ENCODE data around the gene STIP1. TPM values are rescaled to one million over a fixed set of nuclear protein-coding genes. Genes with fewer than 3 reads are reported as not detected.
A peak's percentile ranks its signal among the peaks of the same experiment; 100 is the strongest.
"Not testable (repeated sequence)": the region's sequence is repeated elsewhere in the genome, so short reads cannot be mapped to it uniquely, and the experiment has no call there.

Gene STIP1
- total RNA-seq, 4 donors from 2014 or later: 141 to 193 (median 168) TPM

GRCh38 chr11:64245401-64245796, 59.4 kb downstream of the STIP1 start:
- Histone ChIP-seq H3K36me3 (peaks cover 0 to 9% of the 10 kb centered on the region in 2 donors), H3K27me3 (no peaks in the 10 kb centered on the region), H3K4me3 (peak overlapping the region; percentile 80 to 95 (median 94)), H3K9me3 (no peaks in the 10 kb centered on the region), H3K27ac (peak overlapping the region; percentile 92 to 100 (median 96)), H3K4me1 (peaks cover 32 to 41% of the 10 kb centered on the region in 2 donors)
- ATAC-seq: peak; percentile 6 to 12
- DNase-seq: peak; percentile 64 to 84
- intact Hi-C loops (cut with DNase I; ENCODE audit: low total_unique reads) (loop anchor here (1.0 to 10.0 kb wide), 2 partner anchors 19 to 629 kb away; partner anchors contain the start of genes EHD1, NUDT22 and TRPT1), in situ Hi-C loops (cut with MboI; ENCODE audit: low sequenced_read_pairs in 4 of 4) (no loop called here)
- no peak for TF ChIP-seq CTCF (IDR thresholded peaks at IDR 0.05 in 4 of 5, conservative IDR thresholded peaks at IDR 0.05 in 1 of 5)
- TF ChIP-seq POLR2A (IDR thresholded peaks at IDR 0.05): no peak

GRCh38 chr11:64245797-64246620, 60.0 kb downstream of the STIP1 start:
- Histone ChIP-seq H3K4me1 (peaks cover 37 to 45% of the 10 kb centered on the region in 2 donors), H3K36me3 (peaks cover 0 to 9% of the 10 kb centered on the region in 2 donors), H3K27me3 (no peaks in the 10 kb centered on the region), H3K27ac (peak overlapping the region; percentile 92 to 100 (median 96)), H3K9me3 (no peaks in the 10 kb centered on the region), H3K4me3 (peak overlapping the region; percentile 80 to 95 (median 94))
- ATAC-seq: peak; percentile 18 to 31
- DNase-seq: peak; percentile 82 to 92
- intact Hi-C loops (cut with DNase I; ENCODE audit: low total_unique reads): loop anchor here (1.0 to 10.0 kb wide), 2 partner anchors 20 to 629 kb away; partner anchors contain the start of genes EHD1, NUDT22 and TRPT1
- in situ Hi-C loops (cut with MboI; ENCODE audit: low sequenced_read_pairs in 4 of 4): no loop called here
- TF ChIP-seq CTCF (IDR thresholded peaks at IDR 0.05 in 4 of 5, conservative IDR thresholded peaks at IDR 0.05 in 1 of 5): no peak
- peak; percentile 47 to 79 for TF ChIP-seq POLR2A (IDR thresholded peaks at IDR 0.05)

- TF ChIP-seq POLR2A (IDR thresholded peaks at IDR 0.05): peak; percentile 3 to 67
- in situ Hi-C loops (cut with MboI; ENCODE audit: low sequenced_read_pairs in 4 of 4); DNase-seq; H3K27me3 ChIP-seq; H3K9me3 ChIP-seq; H3K36me3 ChIP-seq: not testable (repeated sequence)
- H3K4me3 ChIP-seq: peak overlapping the region; percentile 80 to 98 (median 94)
- peak; percentile 13 to 27 for ATAC-seq
- H3K27ac ChIP-seq: peak overlapping the region; percentile 92 to 100 (median 96)
- H3K4me1 ChIP-seq: peaks cover 37 to 46% of the 10 kb centered on the region in 2 donors
- intact Hi-C loops (cut with DNase I; ENCODE audit: low total_unique reads): loop anchor here (10.0 kb wide), 1 partner anchor 628 kb away; the partner anchor contains the start of gene EHD1
Measured at GRCh38 chr11:64246621-64246870, 60.6 kb downstream of the STIP1 start.

- intact Hi-C loops (cut with DNase I; ENCODE audit: low total_unique reads): loop anchor here (1.0 to 10.0 kb wide), 2 partner anchors 23 to 628 kb away; partner anchors contain the start of gene EHD1
Measured at GRCh38 chr11:64246871-64247728, 61.1 kb downstream of the STIP1 start, which contains the start of gene PPP1R14B. Gene PPP1R14B, minus strand, starts transcription at chr11:64246943. Its CDS starts 270 bp downstream, at chr11:64246673.

More at GRCh38 chr11:64246871-64247728, 61.1 kb downstream of the STIP1 start, which contains the start of gene PPP1R14B:
- H3K27me3 ChIP-seq: no peaks in the 10 kb centered on the region
- ATAC-seq (peak; percentile 52 to 62), DNase-seq (peak; percentile 84 to 86)
- peak within 1 kb of the TSS; percentile 92 to 100 (median 96) for H3K27ac ChIP-seq
- in situ Hi-C loops (cut with MboI; ENCODE audit: low sequenced_read_pairs in 4 of 4): no loop called here
- H3K9me3 ChIP-seq: no peaks in the 10 kb centered on the region
- H3K4me3 ChIP-seq: peak within 1 kb of the TSS; percentile 80 to 98 (median 94)
- TF ChIP-seq POLR2A (IDR thresholded peaks at IDR 0.05) (peak; percentile 49 to 64), CTCF (IDR thresholded peaks at IDR 0.05 in 4 of 5, conservative IDR thresholded peaks at IDR 0.05 in 1 of 5) (peak in 4 of 5 experiments; percentile 25 to 31 (median 28))
- peaks cover 0 to 9% of the 10 kb centered on the region in 2 donors for H3K36me3 ChIP-seq
- H3K4me1 ChIP-seq: peaks cover 38 to 47% of the 10 kb centered on the region in 2 donors
